HG02588 (cell line): Measurements from ENCODE around the gene MYOM3.

Source experiments
- ATAC-seq: cut with Tn5 transposase; IDR thresholded peaks from one replicate; pipeline ENCODE4 v1.9.1; 2021; ENCODE audit warnings: mild to moderate bottlenecking, moderate library complexity; ENCODE audit not compliant: unreplicated experiment

The MYOM3 gene

GRCh38 chr1:24111996-24112779, at the start of gene MYOM3:
Gene MYOM3 (minus strand): TSS chr1:24112135. CDS start chr1:24108636, 3,499 bp downstream.
- ATAC-seq = no peak

DNA sequence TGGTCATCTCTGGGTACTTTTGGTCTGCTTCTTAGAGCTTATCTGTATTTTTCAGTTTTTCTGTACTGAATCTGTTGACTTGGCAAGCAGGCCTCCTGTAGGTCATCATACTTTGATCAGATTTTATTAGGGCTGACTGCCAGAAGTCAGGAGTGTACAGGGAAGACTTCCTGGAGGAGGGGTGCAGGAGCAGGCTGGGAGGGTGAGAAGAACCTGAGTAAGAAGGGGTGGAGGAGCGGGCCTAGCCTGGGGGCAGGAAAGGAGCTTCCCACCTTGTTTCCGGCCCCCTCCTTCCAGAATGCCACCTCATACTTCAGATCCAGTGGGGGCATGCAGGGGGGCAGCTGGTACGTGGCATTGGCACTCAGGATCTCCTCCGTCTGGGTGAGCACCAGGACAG, 49.3 kb upstream of the MYOM3 start:
- ATAC-seq = no peak

DNA sequence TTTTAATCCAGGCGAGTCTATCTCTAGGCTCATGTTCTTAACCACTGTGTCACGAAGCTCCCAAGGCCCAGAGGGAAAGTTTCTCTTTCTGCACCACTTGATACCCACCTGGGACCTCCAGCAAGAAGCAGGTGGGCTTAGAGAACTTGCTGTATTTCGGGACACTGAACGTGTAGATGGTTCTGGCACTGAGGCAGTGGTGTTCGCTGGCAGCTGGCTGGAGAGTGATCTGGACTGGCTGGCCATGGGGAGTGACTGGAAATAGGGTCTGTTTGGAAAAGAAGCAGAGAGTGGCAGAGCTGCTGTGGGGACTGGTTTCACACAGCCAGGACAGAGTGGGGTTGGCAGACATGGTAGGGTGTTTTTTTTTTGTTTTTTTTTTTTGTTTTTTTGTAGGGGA, 47.4 kb upstream of the MYOM3 start:
- ATAC-seq = no peak

GRCh38 chr1:24157918-24158481, 46.1 kb upstream of the MYOM3 start:
- ATAC-seq = no peak

DNA sequence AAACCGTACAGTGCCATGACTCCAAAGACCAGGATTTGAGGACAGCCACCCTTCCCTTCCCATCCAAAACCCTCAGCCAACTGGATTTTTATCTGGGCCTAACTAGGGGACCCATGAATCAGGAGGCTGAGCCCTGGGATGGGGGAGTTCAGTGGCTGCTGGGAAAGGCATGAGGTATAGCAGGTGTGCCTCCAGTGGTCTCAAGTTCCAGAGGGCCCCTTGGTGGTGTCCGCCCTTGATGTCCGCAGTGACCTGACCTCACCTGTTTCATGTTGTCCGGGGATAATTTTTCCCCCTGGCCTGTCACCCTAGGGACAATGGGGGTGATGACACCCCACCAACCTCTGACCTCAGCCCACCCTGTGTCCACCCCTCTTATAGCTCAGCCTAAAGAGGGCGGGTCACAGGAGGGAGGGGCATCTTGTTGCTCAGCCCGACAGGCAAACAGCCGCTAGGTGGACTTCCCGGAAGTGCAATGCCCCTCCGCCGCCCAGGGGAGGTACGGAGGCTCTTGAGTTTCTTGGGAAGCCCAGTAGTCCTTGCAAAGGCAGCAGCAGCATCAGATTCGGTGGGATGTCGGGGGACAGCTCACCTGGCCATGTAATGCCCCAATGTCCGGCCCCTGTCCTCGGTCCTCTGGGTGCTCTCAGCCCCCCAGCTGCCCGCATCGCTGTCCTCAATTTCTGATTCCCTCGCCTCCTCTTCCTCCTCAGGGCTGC, 44.8 kb upstream of the MYOM3 start:
- ATAC-seq = no peak

DNA sequence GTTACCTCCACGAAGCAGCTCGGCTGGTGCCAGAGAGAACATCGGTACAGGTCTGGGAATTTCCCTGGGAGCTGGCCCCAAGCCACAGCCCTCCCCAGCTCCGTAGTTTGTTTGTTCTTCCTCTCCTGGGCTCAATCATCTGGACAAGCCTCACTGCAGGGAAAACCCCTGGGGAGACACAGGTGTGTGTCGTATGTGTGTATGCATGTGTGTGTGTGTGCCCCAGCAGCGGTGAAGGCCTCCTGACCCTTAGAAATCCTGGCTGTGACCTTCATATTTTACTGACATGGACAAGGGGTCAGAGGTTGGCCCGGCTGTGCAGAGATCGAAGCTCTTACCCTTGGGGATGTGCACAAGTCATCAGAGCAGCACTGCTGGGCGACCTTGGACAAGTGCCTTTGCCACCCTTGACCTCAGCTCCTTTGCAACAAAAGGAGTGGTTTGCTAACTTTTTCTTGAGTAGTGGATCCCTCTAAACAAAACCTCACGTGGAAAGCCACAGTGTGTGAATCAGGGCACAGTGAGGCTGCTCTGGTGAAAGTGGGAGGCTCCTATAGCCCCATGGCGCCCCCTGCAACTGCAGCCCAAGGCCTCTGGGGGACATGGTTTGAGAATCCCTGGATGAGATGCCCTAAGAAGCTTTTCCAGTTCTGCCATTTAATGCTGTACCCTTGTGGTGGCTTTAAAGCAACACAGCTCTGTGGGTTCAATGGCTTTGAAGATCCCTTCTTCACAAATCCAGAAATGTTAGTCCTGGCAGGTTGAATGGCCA, 43.3 kb upstream of the MYOM3 start:
- ATAC-seq = no peak

DNA sequence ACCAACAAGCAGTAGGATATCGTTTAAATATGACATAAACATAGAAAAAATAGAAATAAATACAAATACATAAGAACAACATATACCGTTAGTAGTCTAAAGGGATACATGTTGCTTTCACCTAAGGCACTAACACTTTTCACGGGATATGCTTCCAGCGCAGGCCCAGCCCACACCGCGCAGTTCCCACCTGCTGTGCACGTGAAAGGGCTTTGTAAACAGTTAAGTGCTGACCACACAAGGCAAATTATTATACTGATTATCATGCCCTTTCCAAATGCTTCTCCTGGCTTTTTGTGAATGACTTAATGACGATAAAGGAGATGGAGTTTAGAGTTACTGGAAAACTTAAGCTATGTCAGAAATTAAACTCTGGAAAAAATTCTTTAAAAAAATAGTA, 42.3 kb upstream of the MYOM3 start:
- no peak for ATAC-seq

GRCh38 chr1:24152631-24153494, 40.9 kb upstream of the MYOM3 start:
- ATAC-seq = no peak

GRCh38 chr1:24151175-24151533, 39.2 kb upstream of the MYOM3 start:
- no peak for ATAC-seq

- ATAC-seq = no peak
These were observed 38.6 kb upstream of the MYOM3 start for GRCh38 chr1:24150234-24151174.

DNA sequence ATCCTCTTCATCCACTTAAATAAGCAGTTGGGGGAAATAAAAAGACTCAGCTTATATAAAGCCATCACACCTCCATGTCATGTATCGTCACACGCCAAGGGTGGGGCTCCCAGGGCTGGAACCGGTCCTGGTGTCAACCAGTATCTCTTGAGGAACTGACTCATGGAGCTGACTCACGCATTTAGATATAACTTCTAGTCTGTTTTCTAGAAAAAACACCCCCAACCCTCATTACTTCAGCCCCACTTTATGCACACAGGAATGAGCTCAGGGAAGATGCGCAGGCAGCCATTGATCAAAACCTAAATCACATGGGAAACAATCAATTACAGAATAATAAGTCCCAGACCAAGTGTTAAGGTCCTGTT, 37.9 kb upstream of the MYOM3 start:
- ATAC-seq = no peak

DNA sequence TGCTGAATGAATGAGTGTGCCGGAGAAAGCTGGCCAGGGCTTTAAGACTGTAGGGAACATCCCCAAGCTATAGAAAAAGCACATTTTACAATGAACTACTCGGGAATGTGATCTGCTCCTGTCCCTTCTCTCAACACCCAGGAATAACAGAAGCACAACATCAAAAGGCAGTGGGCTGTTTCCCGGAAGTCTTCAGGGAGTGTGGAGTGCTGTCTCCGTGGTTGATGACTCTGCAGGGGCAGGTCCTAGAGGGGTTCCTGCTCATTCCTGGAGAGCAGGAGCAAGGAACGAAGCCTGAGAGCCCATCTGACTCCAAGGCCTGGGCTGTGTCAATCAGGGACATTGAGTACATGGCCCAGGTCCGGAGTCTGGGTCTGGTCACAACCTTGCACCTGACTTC, 35.9 kb upstream of the MYOM3 start:
- no peak for ATAC-seq

GRCh38 chr1:24147194-24147593, 35.3 kb upstream of the MYOM3 start:
- ATAC-seq = no peak

DNA sequence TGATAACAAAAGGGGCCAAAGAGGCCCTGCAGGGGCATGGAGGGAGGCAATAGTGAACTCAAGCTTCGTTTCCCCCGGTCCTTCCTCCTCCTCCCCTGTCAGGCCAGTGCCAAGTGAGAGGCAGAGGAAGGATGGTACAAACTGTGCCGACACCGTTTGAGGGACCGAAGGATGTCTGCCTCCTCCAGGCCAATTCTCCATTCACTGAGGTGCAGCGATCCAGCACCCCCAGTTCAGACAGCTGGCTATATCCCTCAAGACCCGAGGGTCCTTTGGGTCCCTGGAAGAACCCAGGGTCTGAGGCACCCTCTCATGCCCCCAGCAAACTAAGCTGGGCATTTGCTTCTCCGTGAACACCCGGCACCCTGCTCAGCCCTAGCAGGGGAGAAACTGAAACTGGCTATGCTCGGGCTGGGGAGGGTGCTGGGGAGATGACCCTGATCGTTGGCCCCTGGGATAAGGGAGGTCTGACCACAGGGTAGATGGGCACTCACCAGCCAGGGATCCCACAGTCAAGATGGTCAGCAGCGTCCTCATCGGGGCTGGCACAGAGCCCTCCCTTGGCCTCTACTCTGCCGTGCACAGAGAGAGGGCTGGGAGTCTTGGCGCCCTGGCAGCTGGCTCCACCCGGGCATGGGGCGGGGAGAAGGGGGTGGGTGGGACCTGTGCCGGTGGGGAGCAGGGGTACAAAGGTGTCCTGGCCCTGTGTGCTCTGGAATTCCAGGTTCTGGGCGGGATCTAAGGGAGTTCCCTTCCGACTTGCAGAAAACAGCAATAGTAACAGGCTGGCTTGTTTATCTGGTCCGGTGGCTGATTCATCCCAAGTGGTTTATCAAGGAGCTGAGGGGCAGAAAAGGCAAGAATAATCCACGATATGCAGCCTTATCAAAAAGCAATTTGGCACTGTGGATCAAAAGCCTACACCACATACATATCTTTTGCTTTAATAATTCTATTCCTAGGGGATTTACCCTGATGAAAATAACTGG, 30.9 kb upstream of the MYOM3 start, which contains the start of gene IL22RA1:
TSS of gene IL22RA1 (minus strand) at position 595 of the 989 bp plus-strand sequence. CDS start at position 537, 58 bp downstream.
- ATAC-seq = no peak

- no peak for ATAC-seq
These were observed 29.5 kb upstream of the MYOM3 start for GRCh38 chr1:24141311-24141997.

DNA sequence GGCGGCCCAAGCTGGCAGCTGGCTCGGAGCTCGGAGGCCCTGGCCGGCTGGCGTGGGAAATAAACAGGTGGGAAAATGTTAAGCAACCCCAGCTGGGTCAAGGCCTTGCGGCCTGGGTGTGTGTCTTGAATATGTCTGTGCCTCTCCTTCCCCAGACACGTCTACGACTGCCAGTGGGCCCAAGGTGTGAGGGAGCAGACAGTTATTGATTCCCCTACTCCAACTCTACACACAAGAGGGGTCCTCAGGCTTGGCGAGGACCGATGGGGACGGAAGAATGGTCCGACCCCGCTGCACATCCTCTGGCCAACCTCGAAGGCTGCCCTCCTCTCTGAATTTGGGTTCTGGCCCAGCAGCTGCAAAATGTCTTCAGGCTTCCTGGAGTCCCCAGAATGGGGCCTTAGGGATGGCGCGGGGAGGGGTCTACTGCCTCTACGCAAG, 28.8 kb upstream of the MYOM3 start:
- no peak for ATAC-seq

DNA sequence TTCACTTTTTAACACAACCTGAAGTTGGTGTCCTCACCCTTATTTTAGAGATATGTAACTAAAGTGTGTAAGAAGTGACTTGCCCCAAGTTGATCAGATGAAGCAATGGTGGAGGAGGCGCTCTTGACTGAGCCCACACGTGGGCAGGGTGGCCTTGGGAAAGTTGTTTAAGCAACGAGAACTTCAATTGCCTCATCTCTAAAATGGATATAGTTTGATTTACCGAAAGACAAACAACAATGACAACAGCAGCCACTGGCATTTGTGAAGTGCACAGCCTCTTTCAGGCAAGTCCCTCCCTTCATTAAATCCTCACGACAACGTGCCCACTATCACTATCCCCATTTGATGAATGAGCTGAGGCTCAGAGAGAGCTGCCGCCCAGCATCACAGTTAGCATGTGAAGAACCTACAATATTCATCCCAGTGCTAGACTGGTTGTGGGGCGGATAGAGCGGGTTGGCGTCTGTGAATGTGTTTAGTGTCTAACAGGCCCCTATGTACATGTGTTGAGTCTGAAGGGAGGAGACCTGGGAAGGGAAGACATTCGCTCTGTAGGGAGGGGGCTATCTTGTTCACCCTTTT, 28.0 kb upstream of the MYOM3 start:
- ATAC-seq = no peak
